Activated naive CD8-positive, alpha-beta T cell (primary cell): ENCODE results near the gene IRF2.
"Not testable (repeated sequence)": the region's sequence is repeated elsewhere in the genome, so short reads cannot be mapped to it uniquely, and the experiment has no call there.

Experiments
- H3K27ac Mint-ChIP-seq: one replicate; pipeline ENCODE4 v1.8.0; 2021; ENCODE audit warnings: mixed read lengths
- H3K27me3 Mint-ChIP-seq: one replicate; pipeline ENCODE4 v1.8.0; 2021; ENCODE audit warnings: mixed read lengths
- H3K36me3 Mint-ChIP-seq: one replicate; pipeline ENCODE4 v1.8.0; 2021; ENCODE audit warnings: mixed read lengths
- H3K4me1 Mint-ChIP-seq: one replicate; pipeline ENCODE4 v1.8.0; 2021; ENCODE audit warnings: low read depth, mixed read lengths
- H3K4me3 Mint-ChIP-seq: one replicate; pipeline ENCODE4 v1.8.0; 2021; ENCODE audit warnings: mild to moderate bottlenecking, mixed read lengths
- H3K9me3 Mint-ChIP-seq: one replicate; pipeline ENCODE4 v1.8.0; 2021; ENCODE audit warnings: low read depth, mixed read lengths

Gene IRF2

DNA sequence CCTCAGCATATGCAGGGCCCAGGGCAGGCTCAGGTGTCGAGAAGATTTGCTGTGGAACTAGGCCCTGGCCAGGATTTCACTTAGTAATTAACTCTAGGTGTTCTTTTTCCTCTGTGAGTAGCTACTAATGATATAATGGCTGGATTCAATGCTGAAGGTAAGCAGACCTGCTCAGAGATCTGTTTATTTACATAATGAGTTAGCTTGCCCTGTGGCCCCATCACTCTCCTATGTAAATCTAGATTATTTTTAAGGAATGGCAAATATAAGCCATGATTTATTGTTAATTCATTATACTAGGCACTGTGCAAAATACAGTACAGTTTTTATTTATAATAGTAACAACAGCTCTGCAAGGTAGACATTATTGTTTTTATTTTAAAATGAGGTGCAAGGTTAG lies 117.2 kb downstream of the IRF2 start:
- no peak overlapping the region for H3K27ac Mint-ChIP-seq
- H3K36me3 Mint-ChIP-seq: peaks cover 2% of the 10 kb centered on the region
- H3K9me3 Mint-ChIP-seq: peaks cover 5% of the 10 kb centered on the region
- no peaks in the 10 kb centered on the region for H3K27me3 Mint-ChIP-seq
- H3K4me3 Mint-ChIP-seq: no peak overlapping the region
- peaks cover 22% of the 10 kb centered on the region for H3K4me1 Mint-ChIP-seq

DNA sequence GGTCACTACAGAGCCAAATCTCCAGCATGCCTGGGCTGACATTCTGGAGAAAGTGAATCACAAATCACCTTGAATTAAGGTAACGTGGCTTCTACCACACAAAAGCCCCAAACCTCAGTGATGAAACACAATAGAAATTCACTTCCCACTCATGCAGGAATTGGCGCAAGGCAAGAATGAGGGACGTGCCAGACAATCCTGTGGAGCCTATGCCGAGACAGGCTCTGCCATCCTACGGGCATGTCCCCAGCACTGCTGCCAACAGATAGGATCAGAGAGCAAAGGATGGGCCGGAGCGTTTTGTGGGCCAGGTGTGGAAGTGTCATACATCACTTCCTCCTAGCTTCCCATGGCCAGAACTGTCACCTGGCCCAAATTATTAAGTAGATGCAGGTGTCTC lies 118.0 kb downstream of the IRF2 start:
- Mint-ChIP-seq H3K27ac (no peak overlapping the region), H3K36me3 (peaks cover 2% of the 10 kb centered on the region), H3K4me1 (peaks cover 22% of the 10 kb centered on the region), H3K9me3 (peaks cover 5% of the 10 kb centered on the region), H3K4me3 (no peak overlapping the region), H3K27me3 (no peaks in the 10 kb centered on the region)

DNA sequence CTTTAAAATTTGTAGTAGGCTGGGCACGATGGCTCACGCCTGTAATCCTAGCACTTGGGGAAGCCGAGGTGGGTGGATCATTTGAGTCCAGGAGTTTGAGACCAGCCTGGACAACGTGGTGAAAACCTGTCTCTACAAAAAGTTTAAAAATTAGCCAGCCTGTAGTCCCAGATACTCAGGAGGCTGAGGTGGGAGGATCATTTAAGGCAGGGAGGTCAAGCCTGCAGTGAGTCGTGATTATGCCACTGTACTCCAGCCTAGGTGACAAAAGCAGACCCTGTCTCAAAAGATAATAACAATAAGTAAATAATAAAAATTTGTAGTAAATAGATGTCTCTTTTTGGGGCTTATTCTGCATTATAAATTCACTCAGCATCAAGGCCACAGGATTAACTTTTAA lies 118.5 kb downstream of the IRF2 start:
- Mint-ChIP-seq H3K27me3 (no peaks in the 10 kb centered on the region), H3K4me3 (no peak overlapping the region), H3K27ac (no peak overlapping the region), H3K9me3 (peaks cover 5% of the 10 kb centered on the region), H3K4me1 (peaks cover 22% of the 10 kb centered on the region), H3K36me3 (peaks cover 2% of the 10 kb centered on the region)

DNA sequence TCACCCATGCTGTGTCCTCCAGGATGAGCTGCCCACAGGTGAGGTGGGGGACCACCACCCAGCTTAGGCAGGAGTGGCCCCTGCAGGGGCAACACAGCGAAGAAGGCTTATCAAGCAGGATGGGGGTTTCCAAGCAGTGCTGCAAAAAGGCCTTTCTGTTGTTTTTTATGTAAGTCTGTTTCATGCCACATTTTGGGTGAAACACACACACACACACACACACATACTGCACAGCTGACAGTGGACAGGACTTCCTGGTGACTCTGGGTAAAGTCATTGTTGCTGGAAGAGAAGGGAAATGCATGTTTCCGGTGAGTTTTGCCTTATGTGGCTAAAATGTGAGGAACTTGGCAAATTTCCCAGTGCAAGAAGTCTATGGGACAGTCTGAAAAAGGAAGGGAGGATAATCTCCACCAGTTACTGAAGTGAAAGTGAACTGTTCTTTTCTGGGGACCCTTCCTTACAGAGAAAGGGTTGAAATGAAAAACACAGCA lies 119.2 kb downstream of the IRF2 start:
- Mint-ChIP-seq H3K4me1 (peaks cover 22% of the 10 kb centered on the region), H3K27me3 (no peaks in the 10 kb centered on the region), H3K4me3 (no peak overlapping the region), H3K27ac (peak overlapping the region; percentile 58), H3K9me3 (peaks cover 5% of the 10 kb centered on the region), H3K36me3 (peaks cover 2% of the 10 kb centered on the region)

DNA sequence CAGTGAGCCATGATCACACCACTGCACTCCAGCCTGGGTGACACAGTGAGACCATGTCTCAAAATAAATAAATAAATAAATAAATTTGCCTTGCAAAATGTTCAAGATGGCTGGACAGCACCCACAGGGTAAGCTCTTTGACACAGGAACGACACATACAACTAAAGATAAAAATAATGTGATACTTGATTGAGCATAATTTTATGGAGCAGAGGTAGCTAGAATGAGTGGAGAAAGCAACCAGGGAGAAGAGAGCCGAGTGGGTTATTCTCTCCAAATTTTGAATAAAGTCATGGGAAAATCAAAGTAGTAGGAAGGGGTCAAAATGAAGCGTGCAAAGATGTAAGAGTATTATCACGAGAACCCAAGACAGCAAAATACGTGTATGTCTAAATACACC lies 121.5 kb downstream of the IRF2 start:
- Mint-ChIP-seq H3K4me1 (peaks cover 22% of the 10 kb centered on the region), H3K27ac (no peak overlapping the region), H3K36me3 (peaks cover 2% of the 10 kb centered on the region), H3K4me3 (no peak overlapping the region), H3K27me3 (no peaks in the 10 kb centered on the region), H3K9me3 (peaks cover 4% of the 10 kb centered on the region)

DNA sequence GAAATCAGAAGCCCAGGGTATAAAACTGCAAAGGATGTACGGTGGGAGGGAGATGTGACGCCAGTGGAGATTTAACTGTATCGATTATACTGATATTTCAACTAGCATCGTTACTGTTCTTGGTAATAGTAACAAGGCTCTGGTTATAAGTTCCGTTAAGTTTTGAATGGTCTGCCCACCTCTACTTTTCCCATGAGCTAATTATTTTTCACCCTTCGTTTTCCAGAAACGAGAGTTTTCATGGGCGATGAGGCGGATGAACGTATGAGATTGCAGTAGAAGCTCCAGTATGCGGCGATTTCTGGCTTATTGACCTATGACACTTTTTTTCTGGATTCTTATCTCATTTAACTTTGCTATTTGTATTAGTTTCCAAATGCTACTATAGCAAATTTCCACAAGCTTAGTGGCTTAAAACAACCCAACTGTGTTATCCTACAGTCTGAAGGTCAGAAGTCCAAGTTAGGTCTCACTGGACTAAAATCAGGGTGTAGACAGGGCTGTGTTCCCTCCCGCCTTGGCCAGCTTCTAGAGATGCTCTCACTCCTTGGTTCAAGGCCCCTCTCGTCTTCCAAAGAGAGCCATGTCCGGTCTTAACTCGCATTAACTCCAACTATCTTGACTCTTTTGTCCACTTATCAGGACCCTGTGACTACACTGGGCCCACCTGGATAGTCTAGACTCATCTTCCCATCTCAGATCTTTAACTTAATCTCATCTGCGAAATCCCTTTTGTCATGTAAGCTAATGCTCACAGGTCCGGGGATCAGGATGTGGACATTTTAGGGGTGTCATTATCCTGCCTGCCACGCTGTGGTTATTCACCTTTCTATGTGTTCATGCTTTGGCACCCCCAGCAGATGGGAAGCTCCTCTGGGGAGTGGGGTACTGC lies 122.5 kb downstream of the IRF2 start:
- H3K4me1 Mint-ChIP-seq: peaks cover 22% of the 10 kb centered on the region
- H3K27ac Mint-ChIP-seq: no peak overlapping the region
- H3K9me3 Mint-ChIP-seq: no peaks in the 10 kb centered on the region
- H3K36me3 Mint-ChIP-seq: no peaks in the 10 kb centered on the region
- no peak overlapping the region for H3K4me3 Mint-ChIP-seq
- H3K27me3 Mint-ChIP-seq: no peaks in the 10 kb centered on the region

DNA sequence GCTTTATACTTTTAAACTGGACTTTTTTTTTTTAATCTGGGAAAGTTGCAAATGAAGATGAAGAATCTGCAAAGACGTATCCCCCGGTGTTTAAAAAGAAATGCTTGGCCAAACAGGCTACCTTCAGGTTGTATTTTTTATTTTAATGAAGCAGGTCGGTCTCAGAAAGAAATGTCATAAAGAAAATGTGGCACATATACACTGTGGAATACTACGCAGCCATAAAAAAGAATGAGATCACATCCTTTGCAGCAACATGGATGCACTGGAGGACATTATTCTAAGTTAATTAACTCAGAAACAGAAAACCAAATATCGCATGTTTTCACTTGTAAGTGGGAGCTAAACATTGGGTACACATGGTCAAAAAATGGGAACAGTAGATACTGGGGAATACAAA lies 123.4 kb downstream of the IRF2 start:
- no peaks in the 10 kb centered on the region for H3K36me3 Mint-ChIP-seq
- H3K4me1 Mint-ChIP-seq: peaks cover 17% of the 10 kb centered on the region
- H3K9me3 Mint-ChIP-seq: no peaks in the 10 kb centered on the region
- H3K4me3 Mint-ChIP-seq: no peak overlapping the region
- no peak overlapping the region for H3K27ac Mint-ChIP-seq
- H3K27me3 Mint-ChIP-seq: no peaks in the 10 kb centered on the region

DNA sequence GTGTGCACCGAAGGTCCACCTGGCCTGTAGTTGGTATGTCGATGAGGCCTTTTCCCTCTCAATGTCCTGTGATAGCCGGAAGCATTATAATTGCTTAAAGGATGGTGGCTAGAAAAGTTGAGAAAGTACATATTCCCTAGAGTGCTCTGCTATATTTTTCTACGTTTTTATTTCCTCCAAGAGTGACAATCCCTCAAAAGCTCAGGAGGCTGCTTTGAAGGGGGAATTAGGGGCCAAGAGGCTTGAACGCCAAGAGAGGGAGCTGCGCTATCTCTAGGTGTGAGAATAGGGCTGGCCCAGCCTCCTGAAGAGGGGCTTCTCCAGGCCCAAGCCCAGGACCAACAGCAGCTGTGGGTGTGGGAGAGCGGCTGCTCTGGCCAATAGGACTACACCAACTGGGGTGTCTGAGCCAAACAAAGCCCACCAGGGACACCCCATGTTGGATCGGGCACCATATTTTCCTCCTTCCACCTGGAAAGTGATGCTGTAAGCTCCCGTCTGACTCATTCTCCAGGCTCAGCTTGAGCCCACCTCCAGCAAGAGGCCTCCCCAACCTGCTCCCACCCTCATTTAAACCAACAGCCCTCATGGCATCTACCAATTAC lies 124.0 kb downstream of the IRF2 start:
- no peak overlapping the region for H3K4me3 Mint-ChIP-seq
- H3K4me1 Mint-ChIP-seq: peaks cover 13% of the 10 kb centered on the region
- H3K9me3 Mint-ChIP-seq: no peaks in the 10 kb centered on the region
- no peaks in the 10 kb centered on the region for H3K27me3 Mint-ChIP-seq
- H3K27ac Mint-ChIP-seq: no peak overlapping the region
- H3K36me3 Mint-ChIP-seq: no peaks in the 10 kb centered on the region

DNA sequence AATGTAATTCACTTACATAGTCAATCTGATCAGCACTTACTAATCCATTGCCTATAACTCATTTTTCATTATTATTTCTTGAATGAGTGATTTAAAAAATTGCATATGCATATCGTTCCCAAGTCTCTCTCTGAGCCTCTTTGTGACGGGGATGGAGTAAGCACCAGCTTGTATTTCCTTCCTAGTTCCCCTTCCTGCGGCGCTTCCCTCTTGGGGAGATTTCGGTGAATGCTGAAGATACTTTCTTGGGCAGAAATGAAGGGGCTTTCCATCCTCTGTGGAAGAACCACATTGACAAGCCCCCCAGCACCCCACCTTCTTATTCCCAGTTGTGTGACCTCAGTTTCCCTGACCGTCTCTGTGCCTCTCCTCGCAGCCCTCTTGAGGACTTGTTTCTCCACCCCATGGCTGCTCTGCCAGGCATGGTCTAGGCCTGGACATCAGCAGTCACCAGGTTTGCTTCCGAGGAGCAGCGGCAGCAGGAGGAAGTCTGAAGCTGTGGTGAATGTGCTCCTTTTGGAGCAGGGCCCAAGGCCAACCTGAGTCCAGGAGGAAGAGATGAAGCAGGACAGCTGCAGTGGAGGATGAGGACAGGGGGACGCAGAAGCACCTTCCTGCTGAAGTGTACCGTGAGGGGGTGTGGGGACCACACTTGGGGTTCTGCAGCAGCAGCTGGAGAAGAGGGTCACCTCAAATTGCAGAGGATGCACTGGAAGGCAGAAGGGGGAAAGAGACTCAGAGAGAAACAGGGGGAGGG lies 124.9 kb downstream of the IRF2 start:
- no peak overlapping the region for H3K4me3 Mint-ChIP-seq
- H3K9me3 Mint-ChIP-seq: no peaks in the 10 kb centered on the region
- no peak overlapping the region for H3K27ac Mint-ChIP-seq
- no peaks in the 10 kb centered on the region for H3K27me3 Mint-ChIP-seq
- H3K36me3 Mint-ChIP-seq: no peaks in the 10 kb centered on the region
- H3K4me1 Mint-ChIP-seq: peaks cover 9% of the 10 kb centered on the region

DNA sequence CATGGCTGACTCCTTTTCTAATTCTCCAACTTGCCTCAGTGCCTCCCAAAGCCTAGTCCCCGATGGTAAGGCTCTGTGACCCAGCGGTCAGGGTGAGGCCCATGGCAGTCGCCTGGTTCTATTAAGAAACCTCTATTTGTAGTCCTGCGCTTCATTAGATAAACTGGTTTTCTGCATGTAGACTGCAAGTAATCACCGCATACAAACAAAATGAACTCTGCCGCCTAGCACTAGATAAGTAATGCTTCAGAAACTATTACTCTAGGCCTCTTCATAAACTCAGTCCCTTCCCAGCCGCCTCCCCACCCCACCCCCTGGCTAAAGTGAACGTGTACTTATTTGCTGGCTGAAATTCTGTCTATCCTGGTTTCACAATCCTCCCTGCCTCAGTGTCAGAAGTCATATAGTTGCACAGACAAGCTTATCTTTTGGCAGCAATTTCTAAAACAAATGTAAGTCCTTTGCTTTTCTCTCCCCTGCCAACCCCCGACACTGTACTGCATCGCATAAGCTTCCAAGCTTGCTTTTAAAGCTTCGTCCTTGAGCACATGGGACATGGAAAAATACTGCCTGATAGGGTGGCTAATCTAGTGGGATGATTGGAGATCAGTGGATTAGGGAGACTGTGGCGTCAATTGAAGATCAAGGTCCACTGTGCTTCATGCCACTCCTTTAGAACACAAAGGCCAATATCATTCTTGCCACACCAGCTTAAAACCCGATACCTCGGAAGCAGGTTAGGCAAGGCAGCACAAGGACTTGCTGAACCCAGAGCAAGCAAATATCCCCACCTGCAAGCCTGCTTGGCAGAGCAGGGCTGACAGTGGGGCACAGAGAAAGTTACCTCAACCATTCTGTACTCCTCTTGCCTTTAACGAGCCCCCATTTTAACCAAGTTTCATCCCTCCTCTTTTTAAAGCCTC lies 125.8 kb downstream of the IRF2 start:
- Mint-ChIP-seq H3K4me1 (peaks cover 16% of the 10 kb centered on the region), H3K27ac (no peak overlapping the region), H3K9me3 (no peaks in the 10 kb centered on the region), H3K4me3 (no peak overlapping the region), H3K36me3 (no peaks in the 10 kb centered on the region), H3K27me3 (no peaks in the 10 kb centered on the region)

DNA sequence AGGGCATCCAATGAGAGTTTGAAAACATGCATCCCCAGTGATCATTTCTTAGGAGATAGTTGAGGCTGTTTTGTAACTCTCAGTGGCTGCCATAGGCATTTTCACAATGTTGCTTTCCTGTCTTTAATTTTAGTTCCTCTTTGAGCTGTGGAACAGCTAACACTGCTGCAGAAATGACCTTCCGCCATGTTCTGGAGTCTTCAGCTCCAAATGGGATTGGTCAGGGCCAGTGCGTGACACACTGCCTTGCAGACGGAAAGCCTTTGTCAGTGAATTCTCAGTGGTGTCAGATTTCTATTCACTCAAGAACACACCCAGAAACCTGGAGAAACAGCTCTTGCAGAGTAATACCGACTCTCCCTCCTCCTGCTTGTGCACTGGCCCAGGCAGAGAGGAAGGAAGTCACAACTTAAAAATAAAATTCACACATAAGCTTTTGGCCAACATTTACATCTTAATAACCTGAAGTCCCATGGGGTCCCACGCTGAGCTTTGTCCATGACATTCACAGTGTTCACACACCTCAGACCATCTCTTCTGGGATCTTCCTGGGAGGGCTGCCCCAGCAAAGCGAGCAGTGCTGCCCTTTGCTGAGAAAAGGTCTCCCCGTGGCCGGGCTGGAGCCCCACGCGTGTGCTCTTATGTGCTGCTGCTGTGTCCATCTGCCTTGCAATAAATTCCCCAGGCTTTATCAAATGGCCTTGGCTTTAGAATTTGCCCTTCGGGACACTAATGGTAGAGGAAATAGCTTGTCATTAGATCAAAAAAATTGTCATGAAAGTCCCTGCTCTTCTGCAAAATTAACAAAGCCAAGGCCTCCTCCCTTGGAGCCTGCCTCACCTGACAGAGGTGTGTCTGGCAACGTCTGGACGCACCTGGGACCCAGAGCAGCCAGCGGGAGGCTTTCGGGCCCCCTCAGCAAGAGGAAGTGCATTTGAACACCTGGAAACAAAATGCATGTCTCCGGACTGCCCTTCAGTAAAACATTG lies 126.8 kb downstream of the IRF2 start:
- H3K4me1 Mint-ChIP-seq: peaks cover 18% of the 10 kb centered on the region
- no peak overlapping the region for H3K27ac Mint-ChIP-seq
- H3K9me3 Mint-ChIP-seq: no peaks in the 10 kb centered on the region
- H3K36me3 Mint-ChIP-seq: no peaks in the 10 kb centered on the region
- H3K27me3 Mint-ChIP-seq: no peaks in the 10 kb centered on the region
- H3K4me3 Mint-ChIP-seq: no peak overlapping the region

DNA sequence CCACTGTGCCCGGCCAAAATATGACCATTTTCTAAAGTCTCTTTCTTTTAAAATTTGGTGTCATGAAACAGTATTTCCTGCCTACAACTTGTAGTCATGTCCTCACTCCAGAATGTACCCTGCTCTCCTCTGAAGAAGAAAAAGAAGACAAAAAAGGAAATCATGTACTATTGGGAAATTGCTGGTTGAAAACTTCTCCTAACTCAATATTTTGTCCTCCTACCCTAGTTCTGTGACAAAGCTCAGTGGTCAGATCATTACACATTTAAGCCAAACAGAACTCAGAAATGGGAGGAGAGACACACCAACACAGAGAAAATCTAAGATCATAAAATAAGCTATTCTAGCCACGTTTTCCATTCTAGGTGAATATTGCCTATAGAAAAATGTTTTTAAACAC lies 127.7 kb downstream of the IRF2 start:
- H3K9me3 Mint-ChIP-seq: no peaks in the 10 kb centered on the region
- H3K27me3 Mint-ChIP-seq: no peaks in the 10 kb centered on the region
- no peak overlapping the region for H3K4me3 Mint-ChIP-seq
- H3K27ac Mint-ChIP-seq: no peak overlapping the region
- peaks cover 18% of the 10 kb centered on the region for H3K4me1 Mint-ChIP-seq
- no peaks in the 10 kb centered on the region for H3K36me3 Mint-ChIP-seq

DNA sequence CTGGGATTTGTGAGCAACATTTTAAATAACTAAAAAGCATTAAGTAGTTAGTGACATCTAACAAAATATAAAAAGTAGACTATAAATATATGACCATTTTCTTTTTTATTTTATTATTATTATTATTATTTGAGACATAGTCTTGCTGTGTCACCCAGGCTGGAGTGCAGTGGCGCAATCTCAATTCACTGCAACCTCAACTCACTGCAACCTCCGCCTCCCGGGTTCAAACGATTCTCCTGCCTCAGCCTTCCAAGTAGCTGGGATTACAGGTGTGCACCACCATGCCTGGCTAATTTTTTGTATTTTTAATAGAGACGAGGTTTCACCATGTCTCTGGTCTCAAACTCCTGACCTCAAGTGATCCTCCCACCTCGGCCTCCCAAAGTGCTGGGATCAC lies 128.1 kb downstream of the IRF2 start:
- H3K4me1 Mint-ChIP-seq: peaks cover 18% of the 10 kb centered on the region
- H3K27me3 Mint-ChIP-seq, H3K4me3 Mint-ChIP-seq, H3K36me3 Mint-ChIP-seq, H3K9me3 Mint-ChIP-seq, H3K27ac Mint-ChIP-seq: not testable (repeated sequence)
